HAP-1 (cell line): ENCODE data around the gene ZMAT3.
"Not testable (repeated sequence)": the region's sequence is repeated elsewhere in the genome, so short reads cannot be mapped to it uniquely, and the experiment has no call there.

Experiments used
- DNase-seq, 2 experiments: peaks; one replicate each; pipeline ENCODE4 v3.0.0-alpha.2; 2016 to 2020; ENCODE audit warnings: low spot score in 2 of 2
- H3K27me3 ChIP-seq: fragments of 250-450 bp; sonication (Bioruptor Pico); 2 replicates; pipeline ENCODE4 v1.5.1; 2020; ENCODE audit warnings: low read depth, mild to moderate bottlenecking, moderate library complexity
- H3K36me3 ChIP-seq: fragments of 250-450 bp; sonication (Bioruptor Pico); replicated peaks from 2 replicates; pipeline ENCODE4 v1.5.1; 2020; ENCODE audit warnings: mild to moderate bottlenecking
- H3K4me1 ChIP-seq: fragments of 250-450 bp; sonication (Bioruptor Pico); 2 replicates; pipeline ENCODE4 v1.5.1; 2020; ENCODE audit warnings: mild to moderate bottlenecking
- H3K4me3 ChIP-seq: fragments of 250-450 bp; sonication (Bioruptor Pico); 2 replicates; pipeline ENCODE4 v1.5.1; 2020; ENCODE audit warnings: mild to moderate bottlenecking, moderate library complexity
- H3K9me3 ChIP-seq: fragments of 250-450 bp; sonication (Bioruptor Pico); 2 replicates; pipeline ENCODE4 v1.5.1; 2020; ENCODE audit warnings: mild to moderate bottlenecking, moderate library complexity
- in situ Hi-C: fragments of 300-500 bp; cut with MboI; formaldehyde crosslinking; loops from 3 replicates; pipeline ENCODE4 v1.14.3; 2020; ENCODE audit warnings: low sequenced_read_pairs, inconsistent platforms, mixed read lengths

Gene ZMAT3

GRCh38 chr3:179054565-179054964 is 17.0 kb downstream of the ZMAT3 start:
- in situ Hi-C loops, H3K4me1 ChIP-seq, H3K4me3 ChIP-seq, H3K36me3 ChIP-seq, H3K27me3 ChIP-seq, DNase-seq, H3K9me3 ChIP-seq: not testable (repeated sequence)

GRCh38 chr3:179046497-179047353 is 24.9 kb downstream of the ZMAT3 start:
- Histone ChIP-seq H3K27me3 (no peaks in the 10 kb centered on the region), H3K4me3 (no peak overlapping the region), H3K4me1 (no peaks in the 10 kb centered on the region), H3K36me3 (no peaks in the 10 kb centered on the region), H3K9me3 (no peaks in the 10 kb centered on the region)
- DNase-seq: no peak
- in situ Hi-C loops: no loop called here

GRCh38 chr3:179045719-179046402 is 25.7 kb downstream of the ZMAT3 start:
- DNase-seq: no peak
- Histone ChIP-seq H3K4me3 (no peak overlapping the region), H3K9me3 (no peaks in the 10 kb centered on the region), H3K36me3 (no peaks in the 10 kb centered on the region), H3K27me3 (no peaks in the 10 kb centered on the region), H3K4me1 (no peaks in the 10 kb centered on the region)
- in situ Hi-C loops: no loop called here

GRCh38 chr3:179038899-179039251 is 32.7 kb downstream of the ZMAT3 start:
- H3K4me3 ChIP-seq, H3K9me3 ChIP-seq, DNase-seq, H3K27me3 ChIP-seq, H3K36me3 ChIP-seq, in situ Hi-C loops, H3K4me1 ChIP-seq: not testable (repeated sequence)

- Histone ChIP-seq H3K36me3 (no peaks in the 10 kb centered on the region), H3K4me3 (no peak overlapping the region), H3K4me1 (no peaks in the 10 kb centered on the region), H3K9me3 (no peaks in the 10 kb centered on the region), H3K27me3 (no peaks in the 10 kb centered on the region)
- no peak for DNase-seq
- in situ Hi-C loops: no loop called here
Measured at GRCh38 chr3:179038216-179038898, 33.3 kb downstream of the ZMAT3 start.

GRCh38 chr3:179037351-179037750 is 34.3 kb downstream of the ZMAT3 start:
- Histone ChIP-seq H3K27me3 (no peaks in the 10 kb centered on the region), H3K4me3 (no peak overlapping the region), H3K4me1 (no peaks in the 10 kb centered on the region), H3K9me3 (no peaks in the 10 kb centered on the region), H3K36me3 (no peaks in the 10 kb centered on the region)
- in situ Hi-C loops: no loop called here
- DNase-seq: no peak

- Histone ChIP-seq H3K9me3 (no peaks in the 10 kb centered on the region), H3K4me3 (no peak overlapping the region), H3K27me3 (no peaks in the 10 kb centered on the region), H3K36me3 (no peaks in the 10 kb centered on the region), H3K4me1 (no peaks in the 10 kb centered on the region)
- DNase-seq: no peak
- in situ Hi-C loops: no loop called here
Measured at GRCh38 chr3:179036626-179037300, 34.8 kb downstream of the ZMAT3 start.

GRCh38 chr3:179036226-179036625 is 35.4 kb downstream of the ZMAT3 start:
- Histone ChIP-seq H3K4me1 (no peaks in the 10 kb centered on the region), H3K9me3 (no peaks in the 10 kb centered on the region), H3K4me3 (no peak overlapping the region), H3K36me3 (no peaks in the 10 kb centered on the region), H3K27me3 (no peaks in the 10 kb centered on the region)
- no peak for DNase-seq
- in situ Hi-C loops: no loop called here

- in situ Hi-C loops: no loop called here
- no peaks in the 10 kb centered on the region for H3K9me3 ChIP-seq
- no peaks in the 10 kb centered on the region for H3K4me1 ChIP-seq
- no peaks in the 10 kb centered on the region for H3K27me3 ChIP-seq
- H3K4me3 ChIP-seq: no peak overlapping the region
- H3K36me3 ChIP-seq: no peaks in the 10 kb centered on the region
- DNase-seq: no peak
Measured at GRCh38 chr3:179035232-179035631, 36.4 kb downstream of the ZMAT3 start.

GRCh38 chr3:179033304-179033657 is 38.3 kb downstream of the ZMAT3 start:
- in situ Hi-C loops, DNase-seq, H3K9me3 ChIP-seq, H3K4me1 ChIP-seq, H3K36me3 ChIP-seq, H3K27me3 ChIP-seq, H3K4me3 ChIP-seq: not testable (repeated sequence)

- H3K4me3 ChIP-seq, H3K36me3 ChIP-seq, in situ Hi-C loops, DNase-seq, H3K27me3 ChIP-seq, H3K4me1 ChIP-seq, H3K9me3 ChIP-seq: not testable (repeated sequence)
Measured at GRCh38 chr3:179032454-179033303, 38.9 kb downstream of the ZMAT3 start.

- in situ Hi-C loops: no loop called here
- Histone ChIP-seq H3K27me3 (no peaks in the 10 kb centered on the region), H3K4me1 (no peaks in the 10 kb centered on the region)
Measured at GRCh38 chr3:179029096-179029495, 42.5 kb downstream of the ZMAT3 start.

GRCh38 chr3:179028408-179028807 is 43.2 kb downstream of the ZMAT3 start:
- in situ Hi-C loops: no loop called here
- no peaks in the 10 kb centered on the region for H3K4me1 ChIP-seq

More at GRCh38 chr3:179029096-179029495, 42.5 kb downstream of the ZMAT3 start:
- Histone ChIP-seq H3K4me3 (no peak overlapping the region), H3K9me3 (no peaks in the 10 kb centered on the region), H3K36me3 (no peaks in the 10 kb centered on the region)
- no peak for DNase-seq

More at GRCh38 chr3:179028408-179028807, 43.2 kb downstream of the ZMAT3 start:
- Histone ChIP-seq H3K4me3 (no peak overlapping the region), H3K9me3 (no peaks in the 10 kb centered on the region), H3K27me3 (no peaks in the 10 kb centered on the region), H3K36me3 (no peaks in the 10 kb centered on the region)
- DNase-seq: no peak
